GF-D8 (cell line): ENCODE results near the gene BRD8.
"Not testable (repeated sequence)": the region's sequence is repeated elsewhere in the genome, so short reads cannot be mapped to it uniquely, and the experiment has no call there.

Experiments used
- DNase-seq: peaks from one replicate; lab custom pipeline; 2025; lab: John Stamatoyannopoulos, UW

The BRD8 gene

GRCh38 chr5:138163721-138164120, 14.7 kb downstream of the BRD8 start:
- no peak for DNase-seq

- no peak for DNase-seq
Measured at GRCh38 chr5:138160706-138161105, 17.7 kb downstream of the BRD8 start.

- DNase-seq, result no peak
Measured at GRCh38 chr5:138159666-138160065, 18.8 kb downstream of the BRD8 start.

- no peak for DNase-seq
Measured at GRCh38 chr5:138157626-138158025, 20.8 kb downstream of the BRD8 start.

GRCh38 chr5:138155977-138156376, 22.5 kb downstream of the BRD8 start:
- not testable (repeated sequence) for DNase-seq

GRCh38 chr5:138149530-138149929, 28.9 kb downstream of the BRD8 start:
- DNase-seq, result no peak

- no peak for DNase-seq
Measured at GRCh38 chr5:138148811-138149210, 29.6 kb downstream of the BRD8 start.

- DNase-seq, result not testable (repeated sequence)
Measured at GRCh38 chr5:138143578-138143977, 34.9 kb downstream of the BRD8 start.

- no peak for DNase-seq
Measured at GRCh38 chr5:138141734-138142133, 36.7 kb downstream of the BRD8 start.

GRCh38 chr5:138140268-138140667, 38.2 kb downstream of the BRD8 start:
- no peak for DNase-seq

GRCh38 chr5:138139781-138140090, 38.7 kb downstream of the BRD8 start:
- peak; percentile 2 for DNase-seq

- no peak for DNase-seq
Measured at GRCh38 chr5:138138949-138139780, 39.3 kb downstream of the BRD8 start, which contains the start of gene NME5. NME5 (minus strand) TSS chr5:138139428; CDS start chr5:138138780, 648 bp downstream.

- no peak for DNase-seq
Measured at GRCh38 chr5:138132543-138132942, 45.9 kb downstream of the BRD8 start.

- DNase-seq, result no peak
Measured at GRCh38 chr5:138129347-138129746, 49.1 kb downstream of the BRD8 start.

GRCh38 chr5:138128334-138128733, 50.1 kb downstream of the BRD8 start:
- DNase-seq, result no peak

- no peak for DNase-seq
Measured at GRCh38 chr5:138115254-138115653, 63.2 kb downstream of the BRD8 start.

- no peak for DNase-seq
Measured at GRCh38 chr5:138111937-138112336, 66.5 kb downstream of the BRD8 start.

- no peak for DNase-seq
Measured at GRCh38 chr5:138111181-138111580, 67.2 kb downstream of the BRD8 start.

- DNase-seq, result no peak
Measured at GRCh38 chr5:138110266-138110963, 68.0 kb downstream of the BRD8 start.

- no peak for DNase-seq
Measured at GRCh38 chr5:138109463-138110265, 68.8 kb downstream of the BRD8 start.

GRCh38 chr5:138107213-138107612, 71.2 kb downstream of the BRD8 start:
- DNase-seq, result no peak

GRCh38 chr5:138105709-138106108, 72.7 kb downstream of the BRD8 start:
- no peak for DNase-seq

- no peak for DNase-seq
Measured at GRCh38 chr5:138103319-138103637, 75.2 kb downstream of the BRD8 start.
